Activated naive CD8-positive, alpha-beta T cell (primary cell): ENCODE data around the gene BMP6.
A peak's percentile ranks its signal among the peaks of the same experiment; 100 is the strongest.

Experiments used
- H3K27ac Mint-ChIP-seq: one replicate; pipeline ENCODE4 v1.8.0; 2021; ENCODE audit warnings: mixed read lengths
- H3K27me3 Mint-ChIP-seq: one replicate; pipeline ENCODE4 v1.8.0; 2021; ENCODE audit warnings: mixed read lengths
- H3K36me3 Mint-ChIP-seq: one replicate; pipeline ENCODE4 v1.8.0; 2021; ENCODE audit warnings: mixed read lengths
- H3K4me1 Mint-ChIP-seq: one replicate; pipeline ENCODE4 v1.8.0; 2021; ENCODE audit warnings: low read depth, mixed read lengths
- H3K4me3 Mint-ChIP-seq: one replicate; pipeline ENCODE4 v1.8.0; 2021; ENCODE audit warnings: mild to moderate bottlenecking, mixed read lengths
- H3K9me3 Mint-ChIP-seq: one replicate; pipeline ENCODE4 v1.8.0; 2021; ENCODE audit warnings: low read depth, mixed read lengths

Gene BMP6

GRCh38 chr6:7725849-7726415, at the start of gene BMP6:
TSS of gene BMP6 (plus strand) at chr6:7726099. CDS start at chr6:7726956, 857 bp downstream.
- no peaks in the 10 kb centered on the region for H3K9me3 Mint-ChIP-seq
- H3K4me3 Mint-ChIP-seq = peak within 1 kb of the TSS; percentile 75
- H3K4me1 Mint-ChIP-seq = peaks cover 19% of the 10 kb centered on the region
- H3K27me3 Mint-ChIP-seq = peaks cover 47% of the 10 kb centered on the region
- H3K36me3 Mint-ChIP-seq = no peaks in the 10 kb centered on the region
- H3K27ac Mint-ChIP-seq = no peak within 1 kb of the TSS

DNA sequence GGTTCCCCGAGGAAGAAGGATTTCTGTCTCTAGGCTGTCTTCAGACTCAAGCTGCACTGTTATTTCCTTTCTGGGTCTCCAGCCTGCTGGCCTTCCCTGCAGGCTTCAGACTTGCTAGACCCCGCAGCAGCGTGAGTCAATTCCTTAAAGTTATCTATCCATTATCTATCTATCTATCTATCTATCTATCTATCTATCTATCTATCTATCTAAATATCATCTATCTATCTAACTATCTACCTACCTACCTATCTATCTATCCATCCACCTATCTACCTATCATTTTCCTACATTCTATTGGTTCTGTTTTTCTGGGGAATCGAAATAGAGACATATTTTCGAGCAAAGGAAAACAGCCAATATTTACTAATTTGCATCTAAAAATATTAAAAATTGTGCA, 48.7 kb upstream of the BMP6 start:
- H3K9me3 Mint-ChIP-seq = no peaks in the 10 kb centered on the region
- no peaks in the 10 kb centered on the region for H3K36me3 Mint-ChIP-seq
- H3K4me1 Mint-ChIP-seq = no peaks in the 10 kb centered on the region
- no peak overlapping the region for H3K4me3 Mint-ChIP-seq
- peaks cover 19% of the 10 kb centered on the region for H3K27me3 Mint-ChIP-seq
- H3K27ac Mint-ChIP-seq = no peak overlapping the region

DNA sequence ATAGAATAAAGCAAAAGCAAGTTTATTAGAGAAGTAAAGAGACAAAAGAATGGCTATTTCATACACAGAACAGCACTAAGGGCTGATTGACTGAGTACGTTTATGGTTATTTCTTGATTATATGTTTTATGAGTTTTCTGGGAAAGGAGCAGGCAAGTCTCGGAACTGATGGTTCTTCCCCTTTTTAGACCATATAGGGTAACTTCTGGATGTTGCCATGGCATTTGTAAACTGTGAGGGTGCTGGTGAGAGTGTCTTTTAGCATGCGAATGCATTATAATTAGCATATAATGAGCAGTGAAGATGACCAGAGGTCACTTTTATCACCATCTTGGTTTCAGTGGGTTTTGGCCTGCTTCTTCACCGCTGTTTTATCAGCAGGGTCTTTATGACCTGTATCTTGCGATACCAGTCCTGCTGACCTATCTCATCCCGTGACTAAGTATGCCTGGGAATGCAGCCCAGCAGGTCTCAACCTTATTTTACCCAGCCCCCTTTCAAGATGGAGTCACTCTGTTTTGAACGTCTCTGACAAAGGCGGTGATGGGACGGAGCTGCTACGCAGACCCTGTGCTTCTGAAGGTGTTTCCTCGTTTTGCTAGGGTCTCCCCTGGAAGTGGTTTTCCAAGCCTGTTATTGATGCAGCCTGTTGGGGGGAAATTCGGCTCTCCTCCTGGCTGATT, 45.4 kb upstream of the BMP6 start:
- no peak overlapping the region for H3K27ac Mint-ChIP-seq
- no peaks in the 10 kb centered on the region for H3K9me3 Mint-ChIP-seq
- no peak overlapping the region for H3K4me3 Mint-ChIP-seq
- H3K36me3 Mint-ChIP-seq = no peaks in the 10 kb centered on the region
- no peaks in the 10 kb centered on the region for H3K4me1 Mint-ChIP-seq
- H3K27me3 Mint-ChIP-seq = peaks cover 22% of the 10 kb centered on the region

GRCh38 chr6:7681449-7681848, 44.5 kb upstream of the BMP6 start:
- no peaks in the 10 kb centered on the region for H3K4me1 Mint-ChIP-seq
- H3K27ac Mint-ChIP-seq = no peak overlapping the region
- H3K36me3 Mint-ChIP-seq = no peaks in the 10 kb centered on the region
- peaks cover 22% of the 10 kb centered on the region for H3K27me3 Mint-ChIP-seq
- H3K9me3 Mint-ChIP-seq = no peaks in the 10 kb centered on the region
- no peak overlapping the region for H3K4me3 Mint-ChIP-seq

GRCh38 chr6:7684076-7684475, 41.8 kb upstream of the BMP6 start:
- Mint-ChIP-seq H3K27me3 (peaks cover 18% of the 10 kb centered on the region), H3K4me1 (no peaks in the 10 kb centered on the region), H3K36me3 (no peaks in the 10 kb centered on the region), H3K9me3 (no peaks in the 10 kb centered on the region), H3K4me3 (no peak overlapping the region), H3K27ac (no peak overlapping the region)

DNA sequence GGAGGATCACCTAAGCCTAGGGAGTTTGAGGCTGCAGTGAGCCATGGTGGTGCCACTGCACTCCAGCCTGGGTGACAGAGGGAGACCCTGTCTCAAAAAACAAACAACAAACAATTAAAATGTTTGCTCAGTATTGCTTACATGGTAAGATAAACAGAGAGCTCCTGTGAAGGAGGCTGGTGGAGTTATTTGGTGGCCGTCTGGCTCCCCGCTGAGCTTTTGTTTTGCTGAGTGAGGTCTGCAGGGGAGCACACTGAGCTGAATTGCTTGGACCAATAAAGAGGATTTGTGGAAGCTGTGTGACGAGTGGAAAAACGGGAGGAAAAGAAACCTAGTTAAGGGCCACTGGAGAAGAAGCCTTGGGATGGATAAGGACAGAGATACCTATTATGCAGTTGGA, 41.1 kb upstream of the BMP6 start:
- Mint-ChIP-seq H3K27me3 (peaks cover 19% of the 10 kb centered on the region), H3K36me3 (no peaks in the 10 kb centered on the region), H3K4me1 (no peaks in the 10 kb centered on the region)

DNA sequence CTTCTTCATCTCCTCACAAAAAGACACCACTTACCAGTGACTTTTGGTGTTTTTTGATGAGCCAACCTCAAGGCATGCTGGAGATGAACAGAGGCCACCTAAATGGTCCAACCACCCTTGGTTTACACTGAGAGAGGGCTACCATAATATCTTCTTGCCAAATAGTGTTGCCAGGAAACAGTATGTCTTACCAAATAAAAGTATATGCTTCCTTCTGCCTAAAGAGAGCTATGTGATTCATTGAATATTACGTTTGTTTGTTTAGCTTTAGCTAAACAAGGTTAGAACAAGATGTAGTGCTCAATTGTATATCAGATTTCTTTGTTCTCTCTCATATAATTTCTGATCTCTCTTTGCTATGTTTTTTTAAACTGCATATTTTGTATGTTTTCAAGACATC, 40.6 kb upstream of the BMP6 start:
- Mint-ChIP-seq H3K27me3 (peaks cover 19% of the 10 kb centered on the region), H3K9me3 (no peaks in the 10 kb centered on the region), H3K4me1 (no peaks in the 10 kb centered on the region), H3K4me3 (no peak overlapping the region), H3K27ac (no peak overlapping the region), H3K36me3 (no peaks in the 10 kb centered on the region)

More for the DNA sequence above, 41.1 kb upstream of the BMP6 start:
- Mint-ChIP-seq H3K27ac (no peak overlapping the region), H3K9me3 (no peaks in the 10 kb centered on the region), H3K4me3 (no peak overlapping the region)

- no peak overlapping the region for H3K4me3 Mint-ChIP-seq
- H3K4me1 Mint-ChIP-seq = no peaks in the 10 kb centered on the region
- peaks cover 23% of the 10 kb centered on the region for H3K27me3 Mint-ChIP-seq
- H3K9me3 Mint-ChIP-seq = no peaks in the 10 kb centered on the region
- no peak overlapping the region for H3K27ac Mint-ChIP-seq
- no peaks in the 10 kb centered on the region for H3K36me3 Mint-ChIP-seq
Measured at GRCh38 chr6:7687145-7688111, 38.5 kb upstream of the BMP6 start.

DNA sequence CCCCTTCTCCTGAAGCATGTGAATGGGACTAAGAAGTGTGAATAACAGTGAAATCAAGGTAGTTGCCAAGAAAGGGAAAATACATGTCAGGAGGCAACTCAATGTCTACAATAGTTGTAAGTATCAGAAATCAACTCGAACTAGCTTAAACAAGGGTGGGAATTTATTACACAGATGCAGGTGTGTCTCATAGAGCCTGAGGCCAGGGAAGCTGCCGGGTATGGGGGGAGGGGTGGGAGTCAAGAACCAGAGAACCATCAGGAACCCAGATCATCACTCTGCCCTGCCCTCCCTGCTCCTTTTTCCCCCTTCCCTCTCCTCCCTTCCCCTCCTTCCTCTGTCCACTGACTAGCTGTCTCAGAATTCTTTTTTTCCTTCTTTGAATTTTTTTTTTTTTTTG, 34.9 kb upstream of the BMP6 start:
- no peak overlapping the region for H3K27ac Mint-ChIP-seq
- H3K4me3 Mint-ChIP-seq = no peak overlapping the region
- H3K36me3 Mint-ChIP-seq = no peaks in the 10 kb centered on the region
- peaks cover 24% of the 10 kb centered on the region for H3K27me3 Mint-ChIP-seq
- H3K9me3 Mint-ChIP-seq = no peaks in the 10 kb centered on the region
- no peaks in the 10 kb centered on the region for H3K4me1 Mint-ChIP-seq

GRCh38 chr6:7691675-7692452, 34.0 kb upstream of the BMP6 start:
- no peaks in the 10 kb centered on the region for H3K4me1 Mint-ChIP-seq
- H3K9me3 Mint-ChIP-seq = no peaks in the 10 kb centered on the region
- H3K36me3 Mint-ChIP-seq = no peaks in the 10 kb centered on the region
- no peak overlapping the region for H3K4me3 Mint-ChIP-seq
- no peak overlapping the region for H3K27ac Mint-ChIP-seq
- H3K27me3 Mint-ChIP-seq = peaks cover 24% of the 10 kb centered on the region

- no peaks in the 10 kb centered on the region for H3K36me3 Mint-ChIP-seq
- H3K9me3 Mint-ChIP-seq = no peaks in the 10 kb centered on the region
- H3K27me3 Mint-ChIP-seq = peaks cover 27% of the 10 kb centered on the region
- H3K4me1 Mint-ChIP-seq = peaks cover 2% of the 10 kb centered on the region
- no peak overlapping the region for H3K27ac Mint-ChIP-seq
- H3K4me3 Mint-ChIP-seq = no peak overlapping the region
Measured at GRCh38 chr6:7692453-7692784, 33.5 kb upstream of the BMP6 start.

GRCh38 chr6:7693827-7694226, 32.1 kb upstream of the BMP6 start:
- Mint-ChIP-seq H3K4me1 (peaks cover 6% of the 10 kb centered on the region), H3K27ac (no peak overlapping the region), H3K27me3 (peaks cover 24% of the 10 kb centered on the region), H3K36me3 (no peaks in the 10 kb centered on the region), H3K9me3 (no peaks in the 10 kb centered on the region), H3K4me3 (no peak overlapping the region)

GRCh38 chr6:7696061-7696460, 29.8 kb upstream of the BMP6 start:
- peaks cover 10% of the 10 kb centered on the region for H3K27me3 Mint-ChIP-seq
- no peak overlapping the region for H3K4me3 Mint-ChIP-seq
- H3K27ac Mint-ChIP-seq = no peak overlapping the region
- no peaks in the 10 kb centered on the region for H3K9me3 Mint-ChIP-seq
- H3K4me1 Mint-ChIP-seq = peaks cover 6% of the 10 kb centered on the region
- no peaks in the 10 kb centered on the region for H3K36me3 Mint-ChIP-seq

DNA sequence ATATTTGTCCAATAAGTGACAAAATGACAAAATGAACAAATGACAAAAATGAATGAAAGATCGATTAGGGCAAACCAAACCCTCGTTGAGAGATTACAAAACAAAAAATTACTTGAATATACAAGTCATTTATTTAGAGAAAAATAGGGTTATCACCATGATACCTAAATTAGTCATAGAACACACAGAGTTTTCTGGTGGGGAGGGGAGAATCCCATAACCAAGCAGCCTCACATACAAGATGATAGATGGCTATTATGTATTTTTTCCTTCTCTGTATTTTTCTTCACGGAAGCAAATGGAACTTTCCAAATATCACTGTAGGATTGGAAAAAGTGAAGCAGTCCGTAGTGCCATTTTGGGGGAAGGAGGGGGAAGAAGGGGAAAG, 28.5 kb upstream of the BMP6 start:
- peak overlapping the region; percentile 27 for H3K4me3 Mint-ChIP-seq
- no peaks in the 10 kb centered on the region for H3K9me3 Mint-ChIP-seq
- peaks cover 8% of the 10 kb centered on the region for H3K27me3 Mint-ChIP-seq
- peak overlapping the region; percentile 28 for H3K27ac Mint-ChIP-seq
- H3K36me3 Mint-ChIP-seq = no peaks in the 10 kb centered on the region
- peaks cover 6% of the 10 kb centered on the region for H3K4me1 Mint-ChIP-seq
